ENCODE measurements around the gene NEK9. TPM values are rescaled to one million over a fixed set of nuclear protein-coding genes. Genes with fewer than 3 reads are reported as not detected.

Gene NEK9
- total RNA-seq, 4 donors from 2014 or later = 65.4 to 84.6 (median 76.9) TPM

GRCh38 chr14:75147423-75148071 is 20.7 kb upstream of the NEK9 start:
- H3K4me3 ChIP-seq (replicated peaks in 1 of 3) = no peak overlapping the region
- WGBS, 2 donors = 38 to 44% methylated on average over 8 to 13 of the region's 13 CpGs
- TF ChIP-seq, protein P1, sequence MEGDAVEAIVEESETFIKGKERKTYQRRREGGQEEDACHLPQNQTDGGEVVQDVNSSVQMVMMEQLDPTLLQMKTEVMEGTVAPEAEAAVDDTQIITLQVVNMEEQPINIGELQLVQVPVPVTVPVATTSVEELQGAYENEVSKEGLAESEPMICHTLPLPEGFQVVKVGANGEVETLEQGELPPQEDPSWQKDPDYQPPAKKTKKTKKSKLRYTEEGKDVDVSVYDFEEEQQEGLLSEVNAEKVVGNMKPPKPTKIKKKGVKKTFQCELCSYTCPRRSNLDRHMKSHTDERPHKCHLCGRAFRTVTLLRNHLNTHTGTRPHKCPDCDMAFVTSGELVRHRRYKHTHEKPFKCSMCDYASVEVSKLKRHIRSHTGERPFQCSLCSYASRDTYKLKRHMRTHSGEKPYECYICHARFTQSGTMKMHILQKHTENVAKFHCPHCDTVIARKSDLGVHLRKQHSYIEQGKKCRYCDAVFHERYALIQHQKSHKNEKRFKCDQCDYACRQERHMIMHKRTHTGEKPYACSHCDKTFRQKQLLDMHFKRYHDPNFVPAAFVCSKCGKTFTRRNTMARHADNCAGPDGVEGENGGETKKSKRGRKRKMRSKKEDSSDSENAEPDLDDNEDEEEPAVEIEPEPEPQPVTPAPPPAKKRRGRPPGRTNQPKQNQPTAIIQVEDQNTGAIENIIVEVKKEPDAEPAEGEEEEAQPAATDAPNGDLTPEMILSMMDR (IDR thresholded peaks at IDR 0.05) = peak in 4 of 6 experiments; percentile 33 to 60 (median 50)
- peak in 1 of 2 donors; percentile 45 for TF ChIP-seq POLR2A (IDR thresholded peaks at IDR 0.05)
- DNase-seq = peak; percentile 72 to 79
- H3K27me3 ChIP-seq = no peaks in the 10 kb centered on the region
- intact Hi-C loops (cut with DNase I) = no loop called here
- H3K27ac ChIP-seq = peak overlapping the region; percentile 88 to 97 (median 90)
- no peaks in the 10 kb centered on the region for H3K9me3 ChIP-seq
- peaks cover 0 to 6% of the 10 kb centered on the region in 2 donors for H3K36me3 ChIP-seq
- H3K4me1 ChIP-seq = peaks cover 57 to 86% of the 10 kb centered on the region in 2 donors

DNA sequence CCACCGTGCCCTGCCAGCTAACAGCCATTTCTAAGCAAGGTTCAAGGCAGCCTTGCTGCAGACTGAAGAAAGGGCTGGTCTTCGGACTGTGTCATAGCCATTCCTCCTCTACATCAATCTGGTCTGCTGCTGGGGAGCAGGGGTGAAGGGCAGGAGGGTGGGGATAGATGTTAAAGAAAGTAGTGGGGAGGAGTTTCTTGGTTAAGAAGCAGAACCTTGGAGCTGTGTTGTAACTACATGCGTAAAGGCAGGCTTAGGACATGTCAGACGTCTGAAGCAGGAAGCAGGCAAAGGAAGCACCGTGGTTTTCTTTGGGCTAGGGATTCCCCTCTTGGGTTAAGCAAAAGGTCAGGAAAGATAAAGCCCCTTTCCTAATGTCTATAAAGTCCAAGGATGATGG is 18.1 kb upstream of the NEK9 start:
- peaks cover 59 to 77% of the 10 kb centered on the region in 2 donors for H3K4me1 ChIP-seq
- intact Hi-C loops (cut with DNase I) = no loop called here
- no peaks in the 10 kb centered on the region for H3K9me3 ChIP-seq
- DNase-seq = no peak
- H3K36me3 ChIP-seq = no peaks in the 10 kb centered on the region
- no peaks in the 10 kb centered on the region for H3K27me3 ChIP-seq
- H3K4me3 ChIP-seq (replicated peaks in 1 of 3) = no peak overlapping the region
- peak overlapping the region in 2 of 3 donors; percentile 88 to 97 for H3K27ac ChIP-seq
- WGBS, 2 donors = 87 to 89% methylated on average over 5 of the region's 5 CpGs
- TF ChIP-seq, protein P1 (IDR thresholded peaks at IDR 0.05) = no peak
- TF ChIP-seq POLR2A (IDR thresholded peaks at IDR 0.05) = no peak

DNA sequence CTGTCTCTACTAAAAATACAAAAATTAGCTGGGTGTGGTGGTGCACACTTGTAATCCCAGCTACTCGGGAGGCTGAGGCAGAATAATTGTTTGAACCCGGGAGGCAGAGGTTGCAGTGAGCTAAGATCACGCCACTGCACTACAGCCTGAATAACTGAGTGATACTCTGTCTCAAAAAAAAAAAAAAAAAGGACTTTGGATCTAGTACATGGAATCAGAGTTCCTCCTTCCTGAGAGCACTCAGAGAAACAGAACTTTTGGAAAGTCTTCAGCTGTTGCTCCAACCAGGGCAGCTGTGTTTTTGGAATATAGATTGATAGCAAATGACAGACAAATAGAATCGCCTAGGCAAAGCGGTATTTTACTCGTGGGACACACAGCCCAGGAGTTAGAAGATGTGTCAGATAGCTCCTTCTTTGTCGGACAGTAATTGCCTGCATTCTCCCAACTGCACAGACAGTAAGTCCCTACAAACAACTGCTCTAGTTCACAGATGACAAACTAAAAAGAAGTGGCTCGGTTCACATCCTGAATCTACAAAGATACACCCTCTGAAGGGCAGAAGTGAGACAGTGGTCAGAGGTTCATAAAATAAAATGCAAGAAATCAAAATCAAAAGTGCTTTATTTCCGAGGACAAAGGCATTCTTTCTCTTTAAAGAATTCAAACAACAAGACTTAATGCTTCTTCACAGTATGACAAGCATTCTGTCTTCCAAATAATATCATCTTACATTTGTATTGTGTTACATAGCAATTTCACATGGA is 17.1 kb upstream of the NEK9 start:
- intact Hi-C loops (cut with DNase I) = no loop called here
- H3K36me3 ChIP-seq = no peaks in the 10 kb centered on the region
- TF ChIP-seq, protein P1 (IDR thresholded peaks at IDR 0.05) = no peak
- no peak for TF ChIP-seq POLR2A (IDR thresholded peaks at IDR 0.05)
- no peak for DNase-seq
- peak overlapping the region in 2 of 3 donors; percentile 88 to 97 for H3K27ac ChIP-seq
- 93 to 94% methylated on average over 9 of the region's 9 CpGs for WGBS, 2 donors
- peaks cover 62 to 76% of the 10 kb centered on the region in 2 donors for H3K4me1 ChIP-seq
- H3K4me3 ChIP-seq (replicated peaks in 1 of 3) = no peak overlapping the region
- H3K27me3 ChIP-seq = no peaks in the 10 kb centered on the region
- H3K9me3 ChIP-seq = no peaks in the 10 kb centered on the region

- Histone ChIP-seq H3K4me3 (replicated peaks in 1 of 3) (no peak overlapping the region), H3K27me3 (no peaks in the 10 kb centered on the region), H3K4me1 (peaks cover 56 to 66% of the 10 kb centered on the region in 2 donors), H3K36me3 (no peaks in the 10 kb centered on the region), H3K9me3 (no peaks in the 10 kb centered on the region), H3K27ac (peak overlapping the region in 2 of 3 donors; percentile 88 to 97)
- 35 to 48% methylated on average over 1 of the region's 1 CpG for WGBS, 2 donors
- TF ChIP-seq, protein P1 (IDR thresholded peaks at IDR 0.05) = no peak
- no peak for TF ChIP-seq POLR2A (IDR thresholded peaks at IDR 0.05)
- intact Hi-C loops (cut with DNase I) = no loop called here
- DNase-seq = no peak
Observed at GRCh38 chr14:75142494-75142893, 15.6 kb upstream of the NEK9 start.

- intact Hi-C loops (cut with DNase I) = no loop called here
- Histone ChIP-seq H3K27ac (peak overlapping the region in 2 of 3 donors; percentile 88 to 97), H3K4me1 (peaks cover 51 to 61% of the 10 kb centered on the region in 2 donors), H3K9me3 (no peaks in the 10 kb centered on the region), H3K4me3 (replicated peaks in 1 of 3) (no peak overlapping the region), H3K36me3 (no peaks in the 10 kb centered on the region), H3K27me3 (no peaks in the 10 kb centered on the region)
- TF ChIP-seq, protein P1 (IDR thresholded peaks at IDR 0.05) = peak in 4 of 6 experiments; percentile 29 to 36 (median 34)
- no peak for TF ChIP-seq POLR2A (IDR thresholded peaks at IDR 0.05)
- peak in 1 of 2 donors; percentile 18 for DNase-seq
Observed at GRCh38 chr14:75141967-75142366, 15.1 kb upstream of the NEK9 start.
